Activated CD8-positive, alpha-beta memory T cell treated with anti-CD3 and anti-CD28 coated beads, Interleukin-2, amount 50 U/mL, for 24 hours (primary cell): ENCODE measurements around the gene CCRL2.

Source experiments
- DNase-seq: peaks from one replicate; pipeline ENCODE4 v3.0.0-alpha.2; 2020; ENCODE audit errors: extremely low read depth

The CCRL2 gene, protein sequence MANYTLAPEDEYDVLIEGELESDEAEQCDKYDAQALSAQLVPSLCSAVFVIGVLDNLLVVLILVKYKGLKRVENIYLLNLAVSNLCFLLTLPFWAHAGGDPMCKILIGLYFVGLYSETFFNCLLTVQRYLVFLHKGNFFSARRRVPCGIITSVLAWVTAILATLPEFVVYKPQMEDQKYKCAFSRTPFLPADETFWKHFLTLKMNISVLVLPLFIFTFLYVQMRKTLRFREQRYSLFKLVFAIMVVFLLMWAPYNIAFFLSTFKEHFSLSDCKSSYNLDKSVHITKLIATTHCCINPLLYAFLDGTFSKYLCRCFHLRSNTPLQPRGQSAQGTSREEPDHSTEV

DNA sequence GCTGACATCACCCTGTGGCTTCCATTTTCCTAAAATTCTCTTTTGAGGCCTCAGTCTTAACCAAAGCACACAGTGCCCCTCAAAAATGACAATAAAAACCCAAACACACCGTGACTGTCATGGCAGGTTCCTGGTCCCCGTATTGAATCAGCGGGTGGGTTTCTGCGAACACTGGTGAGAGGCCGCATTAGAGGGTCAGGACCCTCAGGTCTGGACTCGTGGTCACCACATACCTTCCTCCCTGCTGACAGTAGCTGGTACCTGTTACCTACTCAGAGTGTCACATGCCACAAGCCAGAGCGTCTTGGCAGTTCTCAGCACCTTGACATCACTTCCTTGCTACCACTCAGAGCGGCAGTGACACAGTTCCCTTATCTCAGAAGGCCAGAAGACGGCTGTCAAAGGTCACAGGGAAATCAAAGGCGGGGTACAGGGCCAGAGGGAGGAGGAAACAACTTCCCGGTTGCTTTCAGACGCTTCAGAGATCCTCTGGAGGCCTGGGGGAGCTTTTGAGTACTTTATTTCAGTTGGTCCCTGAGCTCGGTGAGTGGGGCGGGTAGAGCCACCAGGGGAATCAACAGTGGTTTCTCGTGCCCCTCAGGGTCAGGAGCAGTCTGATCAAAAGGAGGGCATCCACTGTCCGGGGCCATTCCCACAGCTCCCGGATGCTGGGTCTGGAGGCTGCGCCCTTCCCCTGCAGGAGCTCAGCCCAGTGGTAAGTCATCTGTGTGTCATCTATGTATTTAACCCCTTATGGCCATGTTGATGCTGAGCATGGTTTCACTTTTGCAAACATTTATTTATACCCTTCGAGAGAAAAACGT is at the start of gene CCRL2, which contains the start of gene CCR5AS:
Gene CCRL2 (plus strand): TSS at position 472 of the 824 bp plus-strand sequence. CDS start 821 bp downstream, outside the sequence.
Gene CCR5AS (minus strand): TSS at position 279 of the 824 bp plus-strand sequence.
- no peak for DNase-seq

DNA sequence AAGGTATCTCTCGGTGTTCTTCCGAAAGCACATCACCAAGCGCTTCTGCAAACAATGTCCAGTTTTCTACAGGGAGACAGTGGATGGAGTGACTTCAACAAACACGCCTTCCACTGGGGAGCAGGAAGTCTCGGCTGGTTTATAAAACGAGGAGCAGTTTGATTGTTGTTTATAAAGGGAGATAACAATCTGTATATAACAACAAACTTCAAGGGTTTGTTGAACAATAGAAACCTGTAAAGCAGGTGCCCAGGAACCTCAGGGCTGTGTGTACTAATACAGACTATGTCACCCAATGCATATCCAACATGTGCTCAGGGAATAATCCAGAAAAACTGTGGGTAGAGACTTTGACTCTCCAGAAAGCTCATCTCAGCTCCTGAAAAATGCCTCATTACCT is 48.6 kb upstream of the CCRL2 start:
- DNase-seq, result no peak

DNA sequence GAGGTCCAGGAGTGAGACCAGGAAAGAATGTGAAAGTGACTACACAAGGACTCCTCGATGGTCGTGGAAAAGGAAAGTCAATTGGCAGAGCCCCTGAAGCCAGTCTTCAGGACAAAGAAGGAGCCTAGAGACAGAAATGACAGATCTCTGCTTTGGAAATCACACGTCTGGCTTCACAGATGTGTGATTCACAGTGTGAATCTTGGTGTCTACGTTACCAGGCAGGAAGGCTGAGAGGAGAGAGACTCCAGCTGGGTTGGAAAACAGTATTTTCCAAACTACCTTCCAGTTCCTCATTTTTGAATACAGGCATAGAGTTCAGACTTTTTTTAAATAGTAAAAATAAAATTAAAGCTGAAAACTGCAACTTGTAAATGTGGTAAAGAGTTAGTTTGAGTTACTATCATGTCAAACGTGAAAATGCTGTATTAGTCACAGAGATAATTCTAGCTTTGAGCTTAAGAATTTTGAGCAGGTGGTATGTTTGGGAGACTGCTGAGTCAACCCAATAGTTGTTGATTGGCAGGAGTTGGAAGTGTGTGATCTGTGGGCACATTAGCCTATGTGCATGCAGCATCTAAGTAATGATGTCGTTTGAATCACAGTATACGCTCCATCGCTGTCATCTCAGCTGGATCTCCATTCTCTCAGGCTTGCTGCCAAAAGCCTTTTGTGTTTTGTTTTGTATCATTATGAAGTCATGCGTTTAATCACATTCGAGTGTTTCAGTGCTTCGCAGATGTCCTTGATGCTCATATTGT is 47.1 kb upstream of the CCRL2 start:
- DNase-seq, result no peak

DNA sequence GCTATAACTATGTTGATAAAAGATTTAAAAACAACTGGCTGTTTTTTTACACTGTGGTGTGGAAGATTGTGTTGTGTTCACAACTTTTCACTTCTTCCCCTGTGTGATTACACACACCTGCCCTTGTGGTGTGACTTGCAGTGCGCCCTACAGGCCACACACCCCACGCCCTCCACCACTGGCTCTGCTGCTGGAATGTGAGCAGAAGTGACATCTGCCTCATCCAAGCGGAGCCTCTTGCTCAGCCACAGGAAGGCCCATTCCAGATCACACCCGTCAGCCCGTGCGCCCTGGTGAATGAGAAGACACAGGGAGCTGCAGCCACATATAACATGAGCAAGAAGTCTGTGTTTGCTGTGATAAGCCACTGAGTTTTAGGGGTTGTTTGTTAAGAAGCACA is 46.2 kb upstream of the CCRL2 start:
- no peak for DNase-seq

DNA sequence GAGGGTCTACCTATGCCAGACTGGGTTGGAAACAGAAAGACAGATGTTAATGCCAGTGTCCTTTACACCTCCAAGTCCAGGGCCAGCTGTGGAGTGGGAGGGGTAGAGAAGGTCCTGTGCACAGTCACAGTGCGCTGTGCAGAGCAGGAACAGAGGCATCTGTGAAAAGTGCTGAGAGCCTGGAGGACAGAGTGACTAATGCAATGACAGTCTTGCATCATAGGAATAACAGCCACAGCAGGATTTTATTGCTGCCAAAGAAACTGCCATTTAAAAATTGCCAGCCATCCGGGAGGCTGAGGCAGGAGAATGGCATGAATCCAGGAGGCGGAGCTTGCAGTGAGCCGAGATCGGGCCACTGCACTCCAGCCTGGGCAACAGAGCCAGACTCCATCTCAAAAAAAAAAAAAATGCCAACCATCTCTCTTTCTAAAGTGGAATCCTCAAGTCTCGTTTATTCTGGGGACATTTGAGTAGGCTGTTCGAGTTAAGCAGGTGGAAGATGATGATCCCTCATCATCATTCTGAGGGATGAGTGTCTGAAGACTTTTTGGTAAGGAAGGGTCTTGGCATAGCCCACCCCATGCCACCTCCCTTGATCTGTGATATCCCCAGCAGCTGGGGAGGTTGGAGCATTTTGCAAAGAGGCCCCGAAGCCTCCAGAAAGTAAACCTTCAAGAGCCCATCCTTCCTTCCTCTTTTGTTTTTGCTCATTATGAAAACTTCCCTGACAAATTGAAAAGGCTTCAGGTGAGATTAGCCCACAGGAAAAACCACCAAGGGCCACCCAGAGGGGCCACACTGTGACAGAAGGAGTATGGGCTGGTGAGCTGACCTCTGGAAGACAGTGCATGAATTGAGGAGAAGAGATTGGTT is 45.4 kb upstream of the CCRL2 start:
- DNase-seq, result no peak

DNA sequence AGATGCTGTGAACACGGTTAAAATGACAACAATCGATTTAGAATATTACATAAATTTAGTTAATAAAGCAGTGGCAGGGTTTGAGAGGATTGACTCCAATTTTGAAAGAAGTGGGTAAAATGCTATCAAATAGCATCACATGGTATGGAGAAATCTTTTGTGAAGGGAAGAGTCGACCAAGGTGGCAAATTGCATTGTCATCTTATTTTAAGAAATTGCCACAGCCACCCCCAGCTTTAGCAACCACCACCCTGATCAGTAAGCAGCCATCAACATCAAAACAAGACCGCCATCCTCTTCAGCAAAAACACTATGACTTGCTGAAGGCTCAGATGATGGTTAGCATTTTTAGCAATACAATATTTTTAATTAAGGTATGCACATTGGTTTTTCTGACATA is 42.0 kb upstream of the CCRL2 start:
- DNase-seq, result no peak

DNA sequence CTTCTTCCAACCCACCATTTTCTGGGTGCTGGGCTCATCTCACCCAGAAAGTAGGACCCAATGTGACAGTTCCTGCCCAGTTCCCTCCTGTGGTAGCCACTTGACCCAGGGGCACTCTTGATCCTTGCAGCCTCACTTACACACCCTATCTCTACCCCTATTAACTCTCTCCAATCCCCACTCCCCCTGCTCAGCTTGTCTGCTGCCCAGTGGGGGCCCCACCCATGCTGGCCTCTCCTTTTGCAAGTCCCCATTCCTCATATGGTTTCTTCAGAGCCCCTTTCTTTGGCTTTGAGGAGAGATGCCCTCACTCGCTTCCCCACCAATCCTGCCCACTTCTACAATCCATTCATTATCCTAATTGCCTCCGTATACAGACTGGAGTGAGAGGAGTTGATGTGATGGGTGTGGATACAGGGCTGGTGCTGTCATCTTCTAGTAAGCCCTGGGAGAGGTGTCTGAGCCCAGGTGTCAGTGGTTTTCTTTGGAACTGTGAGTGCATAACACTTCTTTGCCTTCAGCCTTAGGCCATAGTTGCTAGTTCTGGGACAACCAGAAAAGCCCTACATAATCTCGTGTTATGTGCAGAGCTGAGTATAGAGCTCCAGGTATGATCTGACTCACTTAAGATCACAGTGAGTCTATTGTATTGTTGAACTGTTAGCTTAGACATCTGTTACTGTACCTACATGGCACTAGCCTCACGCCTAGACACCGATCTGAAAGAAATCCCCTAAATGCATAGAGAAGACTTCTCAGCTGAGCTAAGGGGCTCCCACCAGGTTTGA is 41.1 kb upstream of the CCRL2 start:
- DNase-seq, result no peak

DNA sequence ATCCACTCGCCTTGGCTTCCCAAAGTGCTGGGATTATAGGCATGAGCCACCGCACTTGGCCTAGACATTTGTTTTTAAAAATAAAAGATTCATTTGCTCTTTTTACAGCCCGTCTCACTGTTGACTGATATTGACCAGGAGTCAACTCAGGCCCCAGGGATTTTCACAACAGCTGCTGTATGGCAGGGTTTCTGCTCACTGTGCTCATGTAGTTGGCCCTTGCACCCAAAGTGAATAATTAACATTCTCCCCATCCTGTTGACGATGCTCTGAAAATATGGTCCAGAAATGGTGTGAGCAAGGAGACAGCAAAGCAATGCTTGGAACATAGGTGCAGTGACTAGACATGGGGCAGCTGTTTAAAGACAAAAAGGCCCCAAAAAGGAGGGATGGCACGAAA is 39.2 kb upstream of the CCRL2 start:
- DNase-seq, result no peak

DNA sequence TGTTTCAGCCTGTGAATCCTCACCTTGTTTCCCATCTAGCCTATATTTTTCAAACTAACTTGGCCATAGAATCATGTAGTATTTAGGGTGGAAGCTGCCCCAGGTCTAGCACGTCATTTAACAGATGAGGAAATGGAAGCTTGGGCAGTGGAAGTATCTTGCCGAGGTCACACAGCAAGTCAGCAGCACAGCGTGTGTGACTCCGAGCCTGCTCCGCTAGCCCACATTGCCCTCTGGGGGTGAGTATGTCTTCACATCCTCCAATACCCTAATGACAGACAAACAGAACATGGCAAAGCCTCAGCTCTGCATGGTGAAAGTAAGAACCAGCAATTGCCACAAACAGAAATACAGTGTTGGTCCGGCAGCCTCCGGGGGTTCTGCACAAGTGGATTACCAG is 38.5 kb upstream of the CCRL2 start:
- no peak for DNase-seq

DNA sequence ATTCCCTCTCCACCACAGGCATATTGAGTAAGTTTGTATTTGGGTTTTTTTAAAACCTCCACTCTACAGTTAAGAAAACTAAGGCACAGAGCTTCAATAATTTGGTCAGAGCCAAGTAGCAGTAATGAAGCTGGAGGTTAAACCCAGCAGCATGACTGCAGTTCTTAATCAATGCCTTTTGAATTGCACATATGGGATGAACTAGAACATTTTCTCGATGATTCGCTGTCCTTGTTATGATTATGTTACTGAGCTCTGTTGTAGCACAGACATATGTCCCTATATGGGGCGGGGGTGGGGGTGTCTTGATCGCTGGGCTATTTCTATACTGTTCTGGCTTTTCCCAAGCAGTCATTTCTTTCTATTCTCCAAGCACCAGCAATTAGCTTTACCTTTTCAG is 37.9 kb upstream of the CCRL2 start:
- no peak for DNase-seq

DNA sequence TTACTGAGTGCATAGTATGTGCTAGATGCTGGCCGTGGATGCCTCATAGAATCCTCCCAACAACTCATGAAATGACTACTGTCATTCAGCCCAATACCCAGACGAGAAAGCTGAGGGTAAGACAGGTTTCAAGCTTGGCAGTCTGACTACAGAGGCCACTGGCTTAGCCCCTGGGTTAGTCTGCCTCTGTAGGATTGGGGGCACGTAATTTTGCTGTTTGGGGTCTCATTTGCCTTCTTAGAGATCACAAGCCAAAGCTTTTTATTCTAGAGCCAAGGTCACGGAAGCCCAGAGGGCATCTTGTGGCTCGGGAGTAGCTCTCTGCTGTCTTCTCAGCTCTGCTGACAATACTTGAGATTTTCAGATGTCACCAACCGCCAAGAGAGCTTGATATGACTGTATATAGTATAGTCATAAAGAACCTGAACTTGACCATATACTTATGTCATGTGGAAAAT is 37.4 kb upstream of the CCRL2 start:
- DNase-seq, result no peak

DNA sequence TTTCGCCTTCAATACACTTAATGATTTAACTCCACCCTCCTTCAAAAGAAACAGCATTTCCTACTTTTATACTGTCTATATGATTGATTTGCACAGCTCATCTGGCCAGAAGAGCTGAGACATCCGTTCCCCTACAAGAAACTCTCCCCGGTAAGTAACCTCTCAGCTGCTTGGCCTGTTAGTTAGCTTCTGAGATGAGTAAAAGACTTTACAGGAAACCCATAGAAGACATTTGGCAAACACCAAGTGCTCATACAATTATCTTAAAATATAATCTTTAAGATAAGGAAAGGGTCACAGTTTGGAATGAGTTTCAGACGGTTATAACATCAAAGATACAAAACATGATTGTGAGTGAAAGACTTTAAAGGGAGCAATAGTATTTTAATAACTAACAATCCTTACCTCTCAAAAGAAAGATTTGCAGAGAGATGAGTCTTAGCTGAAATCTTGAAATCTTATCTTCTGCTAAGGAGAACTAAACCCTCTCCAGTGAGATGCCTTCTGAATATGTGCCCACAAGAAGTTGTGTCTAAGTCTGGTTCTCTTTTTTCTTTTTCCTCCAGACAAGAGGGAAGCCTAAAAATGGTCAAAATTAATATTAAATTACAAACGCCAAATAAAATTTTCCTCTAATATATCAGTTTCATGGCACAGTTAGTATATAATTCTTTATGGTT is 36.1 kb upstream of the CCRL2 start, which contains the start of gene CCR5:
Gene CCR5 (plus strand): TSS at position 108 of the 680 bp plus-strand sequence. CDS start 1,957 bp downstream, outside the sequence.
- no peak for DNase-seq

DNA sequence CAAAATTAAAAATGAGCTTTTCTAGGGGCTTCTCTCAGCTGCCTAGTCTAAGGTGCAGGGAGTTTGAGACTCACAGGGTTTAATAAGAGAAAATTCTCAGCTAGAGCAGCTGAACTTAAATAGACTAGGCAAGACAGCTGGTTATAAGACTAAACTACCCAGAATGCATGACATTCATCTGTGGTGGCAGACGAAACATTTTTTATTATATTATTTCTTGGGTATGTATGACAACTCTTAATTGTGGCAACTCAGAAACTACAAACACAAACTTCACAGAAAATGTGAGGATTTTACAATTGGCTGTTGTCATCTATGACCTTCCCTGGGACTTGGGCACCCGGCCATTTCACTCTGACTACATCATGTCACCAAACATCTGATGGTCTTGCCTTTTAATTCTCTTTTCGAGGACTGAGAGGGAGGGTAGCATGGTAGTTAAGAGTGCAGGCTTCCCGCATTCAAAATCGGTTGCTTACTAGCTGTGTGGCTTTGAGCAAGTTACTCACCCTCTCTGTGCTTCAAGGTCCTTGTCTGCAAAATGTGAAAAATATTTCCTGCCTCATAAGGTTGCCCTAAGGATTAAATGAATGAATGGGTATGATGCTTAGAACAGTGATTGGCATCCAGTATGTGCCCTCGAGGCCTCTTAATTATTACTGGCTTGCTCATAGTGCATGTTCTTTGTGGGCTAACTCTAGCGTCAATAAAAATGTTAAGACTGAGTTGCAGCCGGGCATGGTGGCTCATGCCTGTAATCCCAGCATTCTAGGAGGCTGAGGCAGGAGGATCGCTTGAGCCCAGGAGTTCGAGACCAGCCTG is 35.3 kb upstream of the CCRL2 start:
- no peak for DNase-seq

DNA sequence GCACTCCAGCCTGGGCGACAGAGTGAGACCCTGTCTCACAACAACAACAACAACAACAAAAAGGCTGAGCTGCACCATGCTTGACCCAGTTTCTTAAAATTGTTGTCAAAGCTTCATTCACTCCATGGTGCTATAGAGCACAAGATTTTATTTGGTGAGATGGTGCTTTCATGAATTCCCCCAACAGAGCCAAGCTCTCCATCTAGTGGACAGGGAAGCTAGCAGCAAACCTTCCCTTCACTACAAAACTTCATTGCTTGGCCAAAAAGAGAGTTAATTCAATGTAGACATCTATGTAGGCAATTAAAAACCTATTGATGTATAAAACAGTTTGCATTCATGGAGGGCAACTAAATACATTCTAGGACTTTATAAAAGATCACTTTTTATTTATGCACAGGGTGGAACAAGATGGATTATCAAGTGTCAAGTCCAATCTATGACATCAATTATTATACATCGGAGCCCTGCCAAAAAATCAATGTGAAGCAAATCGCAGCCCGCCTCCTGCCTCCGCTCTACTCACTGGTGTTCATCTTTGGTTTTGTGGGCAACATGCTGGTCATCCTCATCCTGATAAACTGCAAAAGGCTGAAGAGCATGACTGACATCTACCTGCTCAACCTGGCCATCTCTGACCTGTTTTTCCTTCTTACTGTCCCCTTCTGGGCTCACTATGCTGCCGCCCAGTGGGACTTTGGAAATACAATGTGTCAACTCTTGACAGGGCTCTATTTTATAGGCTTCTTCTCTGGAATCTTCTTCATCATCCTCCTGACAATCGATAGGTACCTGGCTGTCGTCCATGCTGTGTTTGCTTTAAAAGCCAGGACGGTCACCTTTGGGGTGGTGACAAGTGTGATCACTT is 34.3 kb upstream of the CCRL2 start:
- DNase-seq, result no peak

DNA sequence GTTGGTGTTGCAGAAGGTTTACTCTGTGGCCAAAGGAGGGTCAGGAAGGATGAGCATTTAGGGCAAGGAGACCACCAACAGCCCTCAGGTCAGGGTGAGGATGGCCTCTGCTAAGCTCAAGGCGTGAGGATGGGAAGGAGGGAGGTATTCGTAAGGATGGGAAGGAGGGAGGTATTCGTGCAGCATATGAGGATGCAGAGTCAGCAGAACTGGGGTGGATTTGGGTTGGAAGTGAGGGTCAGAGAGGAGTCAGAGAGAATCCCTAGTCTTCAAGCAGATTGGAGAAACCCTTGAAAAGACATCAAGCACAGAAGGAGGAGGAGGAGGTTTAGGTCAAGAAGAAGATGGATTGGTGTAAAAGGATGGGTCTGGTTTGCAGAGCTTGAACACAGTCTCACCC is 32.3 kb upstream of the CCRL2 start:
- no peak for DNase-seq

DNA sequence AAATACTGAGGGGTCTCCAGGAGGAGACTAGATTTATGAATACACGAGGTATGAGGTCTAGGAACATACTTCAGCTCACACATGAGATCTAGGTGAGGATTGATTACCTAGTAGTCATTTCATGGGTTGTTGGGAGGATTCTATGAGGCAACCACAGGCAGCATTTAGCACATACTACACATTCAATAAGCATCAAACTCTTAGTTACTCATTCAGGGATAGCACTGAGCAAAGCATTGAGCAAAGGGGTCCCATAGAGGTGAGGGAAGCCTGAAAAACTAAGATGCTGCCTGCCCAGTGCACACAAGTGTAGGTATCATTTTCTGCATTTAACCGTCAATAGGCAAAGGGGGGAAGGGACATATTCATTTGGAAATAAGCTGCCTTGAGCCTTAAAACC is 31.8 kb upstream of the CCRL2 start:
- DNase-seq, result no peak

DNA sequence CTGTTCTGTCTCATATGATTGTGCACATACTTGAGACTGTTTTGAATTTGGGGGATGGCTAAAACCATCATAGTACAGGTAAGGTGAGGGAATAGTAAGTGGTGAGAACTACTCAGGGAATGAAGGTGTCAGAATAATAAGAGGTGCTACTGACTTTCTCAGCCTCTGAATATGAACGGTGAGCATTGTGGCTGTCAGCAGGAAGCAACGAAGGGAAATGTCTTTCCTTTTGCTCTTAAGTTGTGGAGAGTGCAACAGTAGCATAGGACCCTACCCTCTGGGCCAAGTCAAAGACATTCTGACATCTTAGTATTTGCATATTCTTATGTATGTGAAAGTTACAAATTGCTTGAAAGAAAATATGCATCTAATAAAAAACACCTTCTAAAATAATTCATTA is 31.2 kb upstream of the CCRL2 start:
- no peak for DNase-seq

DNA sequence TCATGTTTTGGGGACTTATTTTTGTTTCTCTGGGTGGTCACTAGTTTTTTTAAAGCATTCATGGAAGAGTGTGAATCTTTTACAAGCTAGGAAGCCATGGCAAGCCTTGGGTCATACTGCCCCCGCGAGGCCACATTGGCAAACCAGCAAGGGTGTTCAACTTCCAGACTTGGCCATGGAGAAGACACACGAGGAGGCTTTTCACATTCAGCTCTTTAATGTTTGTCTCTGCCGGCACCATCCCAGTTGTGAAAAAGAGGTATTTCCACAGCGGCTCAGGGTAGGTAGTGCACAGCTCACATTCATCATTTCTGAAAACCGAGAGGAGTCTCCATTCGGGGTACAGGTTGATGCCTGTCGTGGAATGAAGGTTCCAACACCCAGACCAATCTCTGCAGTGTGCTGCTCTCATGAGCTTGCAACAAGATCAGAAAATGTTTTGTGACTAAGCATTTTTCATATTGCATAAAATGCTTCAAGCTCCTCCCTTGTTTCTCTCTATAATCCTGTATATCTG is 28.6 kb upstream of the CCRL2 start:
- no peak for DNase-seq
